GM19463 (cell line): ENCODE results near the gene MED26.
"Not testable (repeated sequence)": the region's sequence is repeated elsewhere in the genome, so short reads cannot be mapped to it uniquely, and the experiment has no call there.

Experiments used
- ATAC-seq: cut with Tn5 transposase; IDR thresholded peaks from one replicate; pipeline ENCODE4 v1.9.1; 2021; ENCODE audit warnings: mild to moderate bottlenecking, moderate library complexity; ENCODE audit not compliant: unreplicated experiment

The MED26 gene

DNA sequence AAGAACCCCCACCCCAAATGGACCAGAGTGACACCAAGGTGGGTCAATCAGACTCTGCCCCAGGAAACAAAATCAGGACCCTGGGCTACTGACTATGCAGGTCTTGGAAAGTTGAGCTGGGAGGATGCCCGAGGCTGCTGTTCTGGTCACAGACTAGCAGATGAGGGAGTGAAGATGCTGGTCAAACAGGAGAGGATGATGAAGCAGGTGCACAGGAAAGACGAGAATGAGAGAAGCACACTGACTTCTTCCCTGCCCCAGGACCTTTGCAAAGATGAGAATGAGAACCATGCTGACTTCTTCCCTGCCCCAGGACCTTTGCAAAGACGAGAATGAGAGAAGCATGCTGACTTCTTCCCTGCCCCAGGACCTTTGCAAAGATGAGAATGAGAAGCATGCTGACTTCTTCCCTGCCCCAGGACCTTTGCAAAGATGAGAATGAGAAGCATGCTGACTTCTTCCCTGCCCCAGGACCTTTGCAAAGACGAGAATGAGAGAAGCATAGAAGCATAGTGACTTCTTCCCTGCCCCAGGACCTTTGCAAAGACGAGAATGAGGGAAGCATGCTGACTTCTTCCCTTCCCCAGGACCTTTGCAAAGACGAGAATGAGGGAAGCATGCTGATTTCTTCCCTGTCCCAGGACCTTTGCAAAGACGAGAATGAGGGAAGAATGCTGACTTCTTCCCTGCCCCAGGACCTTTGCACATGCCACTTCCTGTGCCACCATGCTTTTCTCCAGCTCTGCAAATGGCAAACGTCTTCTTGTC lies 23.6 kb upstream of the MED26 start:
- ATAC-seq: not testable (repeated sequence)

DNA sequence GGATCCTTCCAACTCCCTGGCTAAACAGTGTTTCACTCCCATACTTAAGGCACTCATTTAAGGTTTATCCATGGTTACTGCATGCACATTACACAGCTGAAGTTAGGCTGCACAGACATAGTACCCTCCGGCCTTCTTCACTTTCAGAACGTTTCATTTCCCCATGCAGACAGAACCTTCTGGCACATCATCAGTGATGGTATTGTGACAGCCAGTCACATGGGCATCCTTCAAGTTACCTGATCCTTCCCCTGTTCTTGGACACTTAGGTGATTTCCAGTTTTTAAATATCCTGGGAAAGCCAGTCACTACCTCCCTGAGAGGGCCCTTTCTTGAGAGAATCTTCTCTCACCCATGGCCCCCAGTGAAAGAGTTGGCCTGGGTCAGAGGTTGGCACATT lies 22.8 kb upstream of the MED26 start:
- ATAC-seq: no peak

GRCh38 chr19:16649734-16650133 lies 21.7 kb upstream of the MED26 start:
- no peak for ATAC-seq

DNA sequence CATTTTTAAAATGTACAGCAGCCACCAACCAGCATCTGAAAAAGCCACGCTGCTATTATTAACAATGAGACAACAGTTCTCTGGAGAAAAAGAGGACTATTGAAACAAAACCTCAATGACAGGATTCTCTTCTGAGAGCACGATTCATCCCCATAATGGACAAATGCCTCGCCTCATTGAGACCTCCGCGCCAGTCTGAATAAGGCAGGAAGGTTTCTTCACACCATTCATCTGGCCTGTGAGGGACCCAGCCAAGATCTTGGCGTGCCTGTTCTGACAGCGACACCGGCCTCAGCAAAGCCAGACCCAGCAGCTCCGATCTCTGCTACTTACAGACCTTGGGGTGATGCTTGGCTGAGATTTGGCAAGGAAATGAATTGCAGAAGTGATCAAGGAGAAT lies 17.1 kb upstream of the MED26 start:
- ATAC-seq: no peak

- ATAC-seq: no peak
Measured at GRCh38 chr19:16641695-16642094, 13.7 kb upstream of the MED26 start.

- ATAC-seq: no peak
Measured at GRCh38 chr19:16640951-16641350, 12.9 kb upstream of the MED26 start.

DNA sequence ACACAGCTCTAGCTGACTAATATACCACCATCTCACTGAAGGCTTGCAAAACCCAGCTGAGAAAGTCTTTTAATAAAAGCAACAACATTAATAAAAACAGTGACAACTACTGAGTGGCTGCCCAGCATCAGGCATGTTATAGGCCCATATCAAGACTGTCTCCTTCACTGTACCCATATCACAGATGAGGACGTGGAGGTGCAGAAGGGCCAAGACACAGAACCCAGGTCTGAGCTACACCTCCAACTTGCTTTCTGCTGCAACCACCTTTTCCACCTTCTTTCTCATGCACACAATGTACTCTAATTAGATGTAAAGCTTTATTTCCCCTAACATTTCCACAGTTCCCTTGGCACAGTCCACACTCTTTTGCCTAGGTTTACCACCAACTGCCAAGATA lies 10.7 kb upstream of the MED26 start:
- no peak for ATAC-seq

DNA sequence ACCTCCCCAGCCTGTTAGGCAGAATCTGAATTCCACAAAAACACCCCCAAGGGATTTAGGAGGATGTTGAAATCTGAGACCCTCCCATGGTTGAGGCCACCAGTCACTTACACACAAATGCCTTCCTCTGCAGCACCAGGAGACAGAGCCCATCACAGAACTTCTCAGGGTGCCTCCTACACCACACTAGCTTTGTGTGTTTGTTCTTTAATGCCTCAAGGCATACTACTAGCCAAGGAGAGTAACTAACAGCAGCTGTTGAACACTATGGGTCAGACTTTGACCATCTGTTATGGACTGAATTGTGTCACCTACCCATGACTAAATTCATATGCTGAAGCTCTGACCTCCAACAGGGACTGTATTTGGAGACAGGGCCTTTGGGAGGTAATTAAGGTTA lies 9.5 kb upstream of the MED26 start:
- ATAC-seq: no peak

DNA sequence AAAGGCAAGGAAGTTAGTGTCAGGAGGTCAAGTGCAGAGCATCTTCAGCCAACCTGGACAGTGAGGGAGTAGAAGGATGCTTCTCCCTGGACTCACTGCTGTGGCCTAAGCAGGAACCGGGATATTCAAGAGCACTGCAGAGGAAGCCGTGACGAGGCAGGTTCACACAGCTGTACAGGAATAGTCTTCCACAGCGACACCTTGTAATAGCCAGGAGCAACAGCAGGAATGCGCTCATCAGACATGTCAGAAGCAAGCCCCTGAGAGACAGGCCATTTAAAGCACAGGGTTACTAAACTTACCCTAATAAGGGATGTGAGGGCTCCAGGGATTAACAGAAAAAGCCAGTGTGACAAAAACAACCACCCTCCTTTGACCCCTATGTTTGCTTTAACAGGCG lies 3.5 kb upstream of the MED26 start:
- ATAC-seq: no peak

- no peak for ATAC-seq
Measured at GRCh38 chr19:16628984-16629691, 1.1 kb upstream of the MED26 start.

DNA sequence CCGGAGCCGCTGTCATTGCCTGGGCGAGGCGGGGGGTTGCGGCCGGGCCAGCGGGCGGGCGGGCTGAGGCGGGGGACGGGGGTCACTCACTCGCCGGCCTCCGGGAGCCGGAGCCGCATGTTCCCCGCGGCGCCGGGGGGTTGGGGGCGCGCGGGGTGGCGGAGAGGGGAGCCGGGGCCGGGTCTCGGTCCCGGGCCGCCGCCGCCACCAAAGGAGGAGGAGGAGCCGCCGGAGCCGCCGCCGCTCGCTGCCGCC lies 149 bp downstream of the MED26 start:
- ATAC-seq: no peak

GRCh38 chr19:16627193-16627927 lies 644 bp downstream of the MED26 start:
- no peak for ATAC-seq

GRCh38 chr19:16626796-16627192 lies 1.2 kb downstream of the MED26 start:
- ATAC-seq: no peak

DNA sequence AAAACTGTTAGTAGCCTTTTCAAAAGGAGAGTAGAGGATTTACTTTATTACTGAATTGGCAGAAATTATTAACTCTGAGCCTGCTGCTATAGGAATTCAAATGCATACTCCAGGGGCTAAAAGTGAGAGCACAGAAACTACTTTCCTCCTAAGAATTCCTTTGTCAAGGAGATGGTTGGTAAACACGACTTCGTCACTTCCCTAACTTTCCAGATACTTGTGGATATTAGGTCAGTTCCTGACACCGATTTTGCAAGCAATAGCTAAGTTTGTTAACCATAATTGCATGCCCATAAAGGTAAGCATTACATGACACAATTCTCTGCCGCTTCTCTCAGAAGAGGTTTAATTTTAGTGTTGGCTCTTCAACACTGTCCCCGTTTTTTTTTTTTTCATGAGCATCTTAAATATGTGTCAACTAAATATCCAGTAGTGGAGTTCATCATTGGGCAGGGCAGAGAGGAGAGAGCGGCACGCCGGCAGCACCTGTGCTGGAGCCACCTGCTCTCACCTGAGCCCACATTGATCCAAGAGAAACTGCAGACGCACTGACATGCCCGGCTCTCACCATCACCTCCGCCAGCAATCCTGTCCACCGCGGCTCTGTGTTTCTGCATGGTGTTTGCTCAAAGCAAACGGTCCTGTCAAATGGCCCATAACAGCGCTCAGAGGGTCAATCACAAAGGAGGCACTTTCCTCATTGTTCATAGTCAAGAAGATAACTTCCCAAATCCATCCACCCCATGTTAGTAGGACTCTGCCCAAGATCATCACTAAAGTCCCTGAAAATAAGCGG lies 2.6 kb downstream of the MED26 start:
- no peak for ATAC-seq

GRCh38 chr19:16624236-16624635 lies 3.8 kb downstream of the MED26 start:
- ATAC-seq: no peak

DNA sequence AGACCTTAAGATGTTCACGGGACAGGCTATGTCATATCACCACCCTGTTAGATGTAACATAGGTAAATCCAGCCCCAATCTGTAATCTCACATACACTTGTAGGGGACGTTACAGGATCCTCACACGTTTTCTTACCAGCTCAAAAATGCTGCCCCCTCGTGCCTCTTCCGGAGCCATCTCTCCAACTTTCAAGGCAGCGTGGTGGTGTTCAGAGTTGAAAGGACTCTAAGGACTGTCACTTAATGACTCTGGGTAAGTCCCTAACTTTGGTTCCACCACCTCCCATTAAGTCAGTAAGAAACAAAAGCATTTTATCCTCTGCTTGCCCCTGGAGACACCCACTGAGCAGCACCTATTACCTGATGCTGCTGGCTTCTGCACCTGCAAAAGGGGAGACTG lies 4.4 kb downstream of the MED26 start:
- no peak for ATAC-seq

- no peak for ATAC-seq
Measured at GRCh38 chr19:16623066-16623465, 4.9 kb downstream of the MED26 start.

DNA sequence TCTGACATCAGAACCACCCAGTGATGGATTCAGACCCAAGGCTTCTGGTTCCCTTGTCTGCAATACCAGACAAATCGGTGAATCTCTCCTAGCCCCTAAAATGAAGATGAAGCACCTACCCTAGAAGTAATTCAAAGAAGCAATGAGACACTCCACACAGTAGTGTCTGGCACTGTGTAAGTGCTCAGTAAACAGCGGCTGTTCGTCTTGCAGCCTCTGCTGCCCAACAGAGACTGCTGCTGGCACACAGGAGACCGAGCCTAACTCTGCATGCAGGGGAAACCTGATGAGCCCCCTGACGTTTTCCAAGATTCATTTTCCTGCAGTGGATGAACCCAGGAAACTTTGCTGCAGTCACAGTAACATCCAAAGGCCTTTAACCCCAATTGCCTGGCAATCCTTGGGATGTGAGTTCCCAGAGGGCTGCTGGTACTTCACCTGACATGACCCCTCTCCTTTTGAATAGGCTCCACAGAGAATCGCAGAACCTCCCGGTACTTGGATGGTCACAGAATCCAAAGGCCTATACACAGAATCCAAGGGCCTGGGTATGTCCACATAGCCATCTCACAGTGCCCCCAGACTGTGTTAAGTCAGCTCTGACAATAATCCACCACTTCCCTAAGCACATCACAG lies 6.7 kb downstream of the MED26 start:
- ATAC-seq: no peak

- no peak for ATAC-seq
Measured at GRCh38 chr19:16620584-16620983, 7.4 kb downstream of the MED26 start.

DNA sequence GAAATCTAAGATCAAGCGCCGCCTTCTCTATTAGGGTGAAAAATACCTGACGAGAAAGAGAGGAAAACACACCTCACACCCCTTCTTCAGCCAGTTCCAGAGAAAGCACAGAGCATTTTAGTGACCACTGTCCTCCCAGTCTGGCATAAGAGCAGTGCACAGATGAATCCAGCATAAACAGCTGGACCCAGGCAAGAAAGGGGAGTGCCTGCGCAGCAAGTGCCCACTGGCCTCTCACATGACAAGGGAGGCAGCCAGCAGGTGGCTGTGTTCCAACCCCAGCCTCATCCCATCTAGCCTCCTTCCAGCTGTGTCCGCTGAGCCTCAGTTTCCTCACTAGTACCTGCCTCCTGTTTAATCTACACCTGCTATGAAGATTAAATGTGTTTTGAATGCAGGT lies 8.0 kb downstream of the MED26 start:
- no peak for ATAC-seq

GRCh38 chr19:16619457-16619856 lies 8.5 kb downstream of the MED26 start:
- no peak for ATAC-seq
